NCI-H1436 (cell line): ENCODE data around the gene GPRIN2.
"Not testable (repeated sequence)": the region's sequence is repeated elsewhere in the genome, so short reads cannot be mapped to it uniquely, and the experiment has no call there.

Source experiments
- DNase-seq: peaks from one replicate; lab custom pipeline; 2025; lab: John Stamatoyannopoulos, UW

GPRIN2 gene

DNA sequence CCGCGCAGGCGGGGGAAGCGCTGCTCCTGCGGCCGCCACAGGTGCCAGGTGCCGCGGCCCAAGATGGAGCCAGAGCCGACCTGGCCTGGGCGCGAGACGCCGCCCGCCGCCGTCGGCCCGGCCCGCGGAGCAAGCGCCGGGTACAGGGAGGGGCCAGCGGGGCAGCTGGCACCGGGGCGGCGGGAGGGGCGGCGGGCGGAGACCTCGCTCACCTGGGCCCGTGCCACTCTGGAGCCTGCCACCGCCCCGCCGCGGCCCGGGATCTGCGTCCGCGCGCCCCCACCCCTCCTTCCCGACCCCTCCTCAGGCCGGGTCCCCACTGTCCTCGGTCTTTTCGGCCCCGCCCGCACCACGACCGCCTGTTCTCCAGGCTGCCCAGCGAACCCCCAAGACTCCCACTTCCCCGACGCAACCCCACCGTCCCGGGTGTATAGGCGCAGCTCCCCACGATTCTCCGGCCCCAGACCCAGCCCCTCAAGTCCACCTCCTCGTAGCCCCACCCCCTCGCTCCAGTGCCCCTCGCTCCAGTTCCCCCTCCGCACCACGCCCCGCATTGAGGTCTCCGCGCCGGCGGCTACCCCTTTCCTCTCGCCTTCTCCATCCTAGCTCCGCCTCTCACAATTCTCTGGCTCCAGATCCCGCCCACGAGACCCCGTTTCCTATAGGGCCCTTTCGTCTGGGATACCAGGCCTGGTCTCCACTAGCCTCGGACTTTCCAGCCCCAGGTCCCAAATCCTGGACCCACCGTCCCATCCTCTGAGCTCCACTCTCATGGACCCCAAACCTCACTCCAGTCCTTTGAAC, at the start of gene GPRIN2:
GPRIN2 (minus strand) TSS at position 144 of the 804 bp plus-strand sequence. CDS start 5,922 bp downstream, outside the sequence.
- DNase-seq: no peak

DNA sequence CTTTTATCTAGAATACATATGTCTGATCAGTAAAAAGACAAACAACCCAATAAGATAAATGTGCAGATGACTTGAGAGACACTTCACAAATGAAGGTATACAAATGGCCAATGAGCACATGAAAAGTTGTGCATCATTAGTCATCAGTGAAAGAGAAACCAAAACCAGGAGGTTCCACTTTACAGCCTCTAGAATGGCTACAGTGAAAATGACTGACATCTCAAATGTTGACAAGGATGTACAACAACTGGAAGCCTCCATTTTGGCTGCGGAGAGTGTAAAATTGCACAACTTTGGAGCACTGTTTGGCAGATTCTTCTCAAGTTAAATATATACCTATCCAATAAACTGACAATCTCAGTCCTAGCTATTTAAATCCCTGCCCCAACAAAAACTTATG, 44.1 kb upstream of the GPRIN2 start:
- not testable (repeated sequence) for DNase-seq

DNA sequence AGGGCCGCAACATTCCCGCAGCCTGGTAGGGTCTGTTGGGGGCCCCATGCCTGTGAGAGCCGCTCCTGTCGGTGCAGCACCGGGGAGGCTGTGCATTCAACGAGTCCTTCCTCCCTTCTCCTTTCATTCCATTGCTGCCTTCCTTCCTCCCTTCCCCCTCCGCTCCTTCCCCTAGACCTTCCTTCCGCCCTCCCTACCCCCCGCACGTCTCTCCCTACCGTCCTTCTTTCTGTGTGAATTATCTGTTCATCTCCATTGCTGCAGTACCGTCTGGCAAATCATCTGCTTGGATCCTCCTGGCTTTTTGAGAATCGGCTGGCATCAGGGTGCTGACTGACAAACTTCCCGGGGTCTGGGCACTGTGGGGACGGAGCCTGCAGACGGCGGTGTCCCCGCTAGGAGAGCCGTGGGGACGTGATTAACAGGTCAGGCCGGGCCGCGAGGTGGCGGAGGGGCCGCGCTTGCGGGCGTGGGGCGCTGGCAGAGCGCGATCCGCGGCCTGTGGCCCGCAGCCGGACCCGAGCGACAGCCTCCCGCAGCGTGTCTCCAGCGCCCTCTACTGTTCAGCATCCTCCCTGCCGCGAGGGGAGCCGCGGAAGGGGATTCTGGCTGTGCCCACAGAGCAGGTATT, 41.3 kb upstream of the GPRIN2 start:
- not testable (repeated sequence) for DNase-seq

DNA sequence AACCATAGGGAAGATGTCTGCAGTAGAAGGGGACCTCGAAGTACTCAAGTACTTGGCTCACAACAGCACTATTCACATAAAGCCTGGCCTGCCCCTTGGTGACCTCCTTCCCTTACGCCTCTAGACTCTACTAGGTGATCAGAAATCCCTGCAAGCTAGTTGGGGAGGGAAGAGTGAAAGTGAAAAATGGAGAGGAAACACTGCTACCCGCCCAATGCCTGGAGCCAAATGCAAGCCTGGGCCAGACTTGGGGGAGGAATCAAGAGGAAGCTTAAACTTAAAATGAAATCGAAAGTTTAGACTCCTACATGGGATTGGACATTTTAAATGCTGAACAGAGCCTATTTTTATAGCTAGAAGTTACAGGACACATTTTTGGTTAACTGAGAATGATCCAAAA, 40.1 kb upstream of the GPRIN2 start:
- not testable (repeated sequence) for DNase-seq

DNA sequence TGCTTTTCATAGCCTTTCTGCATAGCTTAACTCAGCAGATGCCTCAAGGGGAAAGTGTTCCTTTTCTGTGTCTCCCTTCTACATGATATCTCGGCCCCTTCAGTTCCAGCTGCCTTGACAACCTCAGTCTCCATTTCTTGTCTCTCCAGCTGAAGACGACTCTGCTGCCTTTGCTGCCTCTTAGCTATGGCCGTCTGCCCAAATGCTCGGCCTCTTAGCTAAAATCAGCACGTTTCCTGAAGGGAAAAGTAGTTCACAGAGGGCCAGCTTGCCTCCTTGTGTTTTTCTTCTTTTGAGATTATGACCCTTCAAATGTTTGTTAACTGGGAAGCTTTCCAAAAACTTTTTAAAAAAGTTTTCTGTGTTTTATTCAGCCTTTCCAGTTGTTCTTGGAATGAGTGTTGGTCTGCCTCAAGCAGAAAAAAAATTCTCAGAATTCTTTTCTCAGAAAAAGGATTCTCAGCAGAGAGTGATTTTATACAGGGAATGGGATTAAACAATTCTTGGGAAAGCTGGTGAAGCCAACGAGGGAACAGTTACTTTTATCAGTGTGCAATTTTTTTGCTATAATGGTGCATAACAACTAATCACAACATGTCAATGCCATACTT, 38.1 kb upstream of the GPRIN2 start:
- DNase-seq: not testable (repeated sequence)

DNA sequence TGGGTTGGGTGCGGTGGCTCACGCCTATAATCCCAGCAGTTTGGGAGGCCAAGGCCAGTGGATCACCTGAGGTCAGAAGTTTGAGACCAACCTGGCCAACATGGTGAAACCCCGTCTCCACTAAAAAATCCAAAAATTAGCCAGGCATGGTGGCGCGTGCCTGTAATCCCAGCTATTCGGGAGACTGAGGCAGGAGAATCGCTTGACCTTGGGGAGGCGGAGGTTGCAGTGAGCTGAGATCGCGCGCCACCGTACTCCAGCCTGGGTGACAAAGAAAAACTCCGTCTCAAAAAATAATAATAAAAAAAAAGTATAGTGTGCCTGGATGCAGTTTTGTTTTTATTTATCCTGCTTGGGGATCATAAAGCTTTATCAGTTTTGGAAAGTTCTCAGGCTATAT, 36.8 kb upstream of the GPRIN2 start:
- DNase-seq: not testable (repeated sequence)

DNA sequence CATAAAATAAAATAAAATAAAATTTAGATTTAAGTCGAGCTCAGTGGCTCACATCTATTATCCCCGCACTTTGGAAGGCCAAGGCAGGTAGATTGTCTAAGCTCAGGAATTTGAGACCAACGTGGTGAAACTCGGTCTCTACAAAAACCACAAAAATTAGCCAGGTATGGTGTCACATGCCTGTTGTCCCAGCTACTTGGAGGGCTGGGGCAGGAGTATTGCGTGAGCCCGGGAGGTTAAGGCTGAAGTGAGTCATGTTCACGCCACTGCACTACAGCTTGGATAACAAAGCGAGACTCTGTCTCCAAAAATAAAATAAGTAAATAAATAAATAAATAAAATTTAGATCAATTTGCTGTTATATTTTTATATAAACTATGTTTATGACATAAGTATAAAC, 34.6 kb upstream of the GPRIN2 start:
- DNase-seq: not testable (repeated sequence)

DNA sequence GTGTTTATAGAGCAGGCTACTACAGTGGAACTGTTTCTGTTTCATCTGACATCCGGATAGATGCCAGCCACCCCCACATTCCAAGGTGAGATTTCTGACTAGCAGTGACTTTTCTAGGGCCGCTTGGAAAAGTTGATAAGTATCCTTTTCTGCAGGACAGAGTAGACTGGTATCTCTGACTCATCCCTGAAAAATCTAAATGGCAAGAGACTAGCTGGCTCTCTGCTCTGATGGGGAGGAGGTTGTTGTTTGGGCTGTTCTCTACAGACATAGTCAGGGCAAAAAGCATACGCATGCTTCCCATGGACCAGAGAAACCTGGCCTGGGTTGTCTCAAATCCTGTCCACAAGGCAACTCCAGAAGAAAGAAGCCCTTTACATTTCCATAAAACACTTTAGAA, 33.1 kb upstream of the GPRIN2 start:
- not testable (repeated sequence) for DNase-seq

DNA sequence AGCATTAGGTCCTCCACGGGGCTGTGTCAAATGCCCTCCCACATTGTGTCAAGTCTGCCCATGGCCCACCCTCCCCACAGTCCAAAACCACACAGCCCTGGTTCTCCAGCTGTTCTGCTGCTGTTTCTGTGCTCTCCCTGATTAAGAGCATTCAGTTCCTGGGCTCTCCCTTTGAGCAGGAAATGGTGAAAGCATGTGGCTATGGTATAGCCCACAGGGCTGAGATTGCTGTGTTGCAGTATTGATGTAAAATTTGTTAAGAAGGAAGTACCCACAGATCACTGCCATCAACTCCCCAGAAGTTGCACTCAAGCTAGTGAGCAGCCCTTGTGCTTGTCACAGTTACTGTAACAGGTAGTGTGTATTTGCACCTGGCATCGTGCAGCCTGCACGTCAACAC, 31.8 kb upstream of the GPRIN2 start:
- DNase-seq: not testable (repeated sequence)

DNA sequence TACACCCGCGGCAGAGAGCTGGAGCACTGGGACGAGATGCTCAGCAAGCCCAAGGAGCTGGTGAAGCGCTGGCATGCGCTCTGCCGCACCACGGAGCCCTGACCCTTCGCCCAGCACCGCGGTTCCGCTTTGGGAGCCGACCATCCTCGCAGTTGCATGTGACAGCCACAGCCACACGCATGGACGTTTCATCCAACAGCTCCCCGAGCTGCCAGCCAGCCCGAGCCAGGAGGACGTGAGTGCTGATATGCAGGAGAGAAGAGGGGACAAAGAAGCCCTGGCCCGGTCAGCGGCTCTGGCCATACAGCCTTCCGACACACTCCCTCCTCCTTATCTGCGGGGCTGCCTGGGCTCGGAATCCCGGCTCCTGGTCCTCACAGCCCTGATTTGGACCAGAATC, 31.1 kb upstream of the GPRIN2 start:
- DNase-seq: not testable (repeated sequence)

DNA sequence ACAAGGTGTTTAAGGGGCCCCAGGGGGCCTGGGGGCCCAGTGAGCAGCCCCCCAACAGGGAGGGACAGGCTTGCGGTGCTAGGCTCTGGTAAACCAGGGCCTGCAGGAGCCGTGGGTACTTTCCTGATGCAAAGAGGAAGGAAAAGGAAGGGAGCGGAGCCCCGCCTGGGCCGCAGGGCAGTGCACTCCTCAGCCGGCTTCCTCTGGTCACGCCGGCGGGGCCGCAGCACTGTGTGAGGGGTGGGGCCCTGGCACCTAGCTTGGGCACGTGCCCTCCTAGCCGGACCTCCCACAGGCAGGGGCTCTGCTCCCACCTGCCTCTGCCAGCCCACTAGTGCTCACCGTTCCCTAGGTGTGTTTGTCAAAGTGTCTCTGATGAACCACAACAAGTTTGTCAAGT, 28.8 kb upstream of the GPRIN2 start:
- DNase-seq: not testable (repeated sequence)

DNA sequence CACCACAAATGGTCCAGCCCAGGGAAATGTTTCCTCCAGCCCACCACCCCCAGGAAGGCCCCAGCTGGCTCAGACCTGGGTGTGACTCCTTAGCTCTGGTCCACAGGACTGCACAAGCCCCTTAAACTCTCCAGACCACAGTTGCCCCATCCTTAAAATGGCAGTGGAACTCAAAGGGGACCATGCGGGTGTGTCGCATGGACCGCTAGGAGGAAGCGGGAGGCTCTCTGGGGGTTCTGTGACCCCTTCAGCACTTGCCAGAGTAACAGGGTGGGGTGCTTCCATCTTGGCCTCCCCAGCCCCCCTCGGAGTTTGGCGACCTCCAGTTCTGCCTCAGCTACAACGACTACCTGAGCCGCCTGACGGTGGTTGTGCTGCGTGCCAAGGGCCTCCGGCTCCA, 27.7 kb upstream of the GPRIN2 start:
- not testable (repeated sequence) for DNase-seq

DNA sequence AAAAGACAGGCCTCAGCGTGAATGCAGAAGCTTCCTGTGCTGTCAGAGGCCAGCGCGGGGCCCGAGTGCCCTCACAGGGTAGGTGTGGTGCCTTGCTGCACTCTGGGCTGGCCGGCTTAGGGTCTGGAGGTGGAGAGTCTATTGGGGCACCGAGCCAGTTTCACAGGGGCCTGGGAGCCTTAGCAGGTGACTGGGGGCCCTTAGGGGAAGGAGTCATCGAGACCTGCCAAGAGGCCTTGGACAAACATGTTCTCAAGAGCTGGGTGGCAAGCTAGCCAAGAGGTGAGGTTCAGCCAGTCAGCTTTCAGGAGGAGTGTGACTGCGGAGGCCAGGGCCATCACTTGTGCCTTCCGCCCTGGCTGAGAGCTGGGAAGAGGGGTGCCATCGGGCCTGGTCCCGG, 26.1 kb upstream of the GPRIN2 start:
- not testable (repeated sequence) for DNase-seq

DNA sequence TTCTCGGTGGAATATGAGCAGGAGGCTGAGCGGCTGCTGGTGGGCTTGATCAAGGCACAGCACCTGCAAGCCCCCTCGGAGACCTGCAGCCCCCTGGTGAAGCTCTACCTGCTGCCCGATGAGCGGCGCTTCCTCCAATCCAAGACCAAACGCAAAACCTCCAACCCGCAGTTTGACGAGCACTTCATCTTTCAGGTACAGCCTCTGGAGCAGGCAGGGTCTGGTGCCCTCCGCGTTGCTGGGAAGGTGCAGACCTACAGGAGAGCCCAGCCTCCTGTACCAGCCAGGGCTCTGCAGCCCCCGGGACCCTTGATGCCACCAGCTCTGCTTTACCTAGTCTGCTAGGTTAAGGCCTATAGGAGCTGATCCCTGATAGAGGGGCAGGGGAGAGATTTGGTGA, 25.5 kb upstream of the GPRIN2 start:
- not testable (repeated sequence) for DNase-seq

DNA sequence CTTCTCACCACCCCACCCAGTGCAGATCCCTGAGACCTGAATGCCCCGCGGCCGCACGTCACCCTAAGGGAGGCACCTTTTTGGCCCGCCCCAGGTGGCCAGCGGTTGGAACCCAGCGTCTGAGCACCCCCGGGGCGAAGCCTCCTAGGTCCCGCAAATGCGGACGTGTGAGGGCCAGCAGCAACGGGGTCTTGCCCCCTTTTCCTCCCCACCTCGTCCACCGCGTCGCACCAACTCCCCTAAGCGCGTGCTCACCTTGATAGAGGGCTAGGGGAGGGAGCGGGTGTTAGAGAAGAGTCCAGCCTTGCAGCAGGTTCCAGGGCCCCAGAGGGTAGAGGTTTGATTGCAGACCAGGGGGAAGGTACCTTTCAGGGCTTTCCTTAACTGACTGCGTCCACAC, 22.9 kb upstream of the GPRIN2 start:
- DNase-seq: not testable (repeated sequence)

DNA sequence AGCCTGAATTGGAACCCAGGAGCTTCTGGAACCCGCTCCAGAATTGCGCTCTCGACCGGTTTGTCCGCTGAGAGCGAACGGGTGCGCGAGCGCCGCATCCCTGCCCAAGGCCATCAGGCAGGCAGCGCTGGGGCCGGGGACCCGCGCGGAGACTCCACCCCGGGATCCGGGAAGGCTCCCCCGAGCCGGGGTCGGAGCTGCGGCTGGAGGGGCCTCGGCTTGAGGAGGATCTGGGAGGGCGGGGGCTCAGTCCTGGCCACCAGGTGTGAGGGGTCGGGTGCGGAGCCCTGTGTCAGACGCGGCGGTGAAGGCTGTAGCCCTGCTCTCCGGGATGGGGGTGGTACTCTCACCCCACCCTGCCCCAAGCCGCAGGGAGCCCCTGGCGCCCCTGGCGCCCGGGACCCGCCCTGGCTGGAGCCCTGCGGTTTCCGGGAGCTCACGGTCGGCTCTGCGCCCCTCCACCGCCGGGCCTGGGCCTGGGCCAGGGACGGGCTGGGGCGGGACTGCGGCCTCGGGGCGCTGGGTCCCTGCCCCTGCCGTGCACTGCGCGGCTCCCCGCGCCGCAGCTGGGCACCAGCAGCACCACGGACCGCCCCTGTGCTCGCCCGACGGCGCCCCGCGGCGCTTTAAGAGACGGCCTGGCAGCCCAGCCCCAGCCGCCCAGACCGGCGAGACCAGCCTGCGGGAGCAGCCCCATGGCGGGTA, 22.2 kb upstream of the GPRIN2 start, which contains the start of gene SYT15:
SYT15 (plus strand) TSS at position 655 of the 705 bp plus-strand sequence; CDS start at position 696, 41 bp downstream.
- DNase-seq: not testable (repeated sequence)

DNA sequence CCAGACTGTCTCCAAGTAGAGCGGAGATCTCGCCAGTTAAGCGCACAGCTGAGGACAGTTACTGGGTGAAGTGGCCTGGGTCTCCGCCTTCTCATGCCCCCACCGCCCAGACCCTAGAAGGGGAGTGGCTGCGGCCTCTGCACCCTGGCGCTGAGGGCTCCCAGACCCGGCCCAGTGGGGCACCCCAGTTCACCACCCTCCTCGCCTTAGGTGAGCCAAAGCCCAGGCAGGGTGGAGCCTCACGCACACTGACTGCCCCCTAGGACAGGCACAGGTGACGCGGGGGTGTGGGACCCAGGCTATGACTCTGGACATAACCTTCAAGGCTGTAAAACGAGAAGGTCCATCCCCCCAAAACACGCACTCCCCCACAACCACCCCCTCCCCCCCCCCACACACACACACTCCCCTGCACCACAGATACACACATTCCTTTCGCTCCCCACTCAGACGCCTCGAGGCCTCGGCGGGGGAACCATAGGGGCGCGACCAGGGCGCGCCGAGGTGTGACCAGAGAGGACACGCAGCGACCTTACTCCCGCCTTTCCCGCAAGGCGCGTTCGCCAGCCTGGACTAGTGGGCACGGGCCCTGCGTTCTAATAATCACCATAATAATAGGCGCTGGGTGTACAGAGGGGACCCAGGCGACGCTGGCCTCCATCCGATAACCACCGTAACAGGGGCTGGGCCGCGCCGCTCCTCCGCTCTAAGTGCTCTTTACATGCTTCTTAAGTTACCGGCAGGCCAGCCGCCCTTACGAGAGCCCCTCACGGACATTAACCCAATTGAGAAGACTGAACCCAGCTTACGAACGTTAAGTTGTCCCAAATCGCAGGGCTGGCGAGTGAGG, 21.4 kb upstream of the GPRIN2 start:
- DNase-seq: not testable (repeated sequence)

DNA sequence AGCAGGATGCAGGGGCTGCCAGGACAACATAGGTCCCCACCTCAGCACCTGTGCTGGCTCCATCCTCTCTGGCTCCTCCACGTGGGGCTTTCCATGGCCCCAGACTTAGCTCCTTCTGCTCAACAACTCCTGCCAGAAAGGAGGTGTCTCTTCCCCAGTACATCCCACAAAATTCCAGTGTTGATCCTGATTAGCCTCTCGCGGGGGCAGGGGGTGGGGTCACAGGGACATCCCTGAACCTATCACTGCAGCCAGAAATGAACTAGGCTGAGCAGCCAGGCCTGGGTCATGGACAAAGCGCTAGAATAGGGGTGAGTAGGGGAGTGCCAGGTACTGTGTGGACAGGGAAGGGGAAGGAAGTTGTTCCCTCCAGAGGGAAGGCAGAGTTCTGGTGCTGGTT, 17.4 kb upstream of the GPRIN2 start:
- not testable (repeated sequence) for DNase-seq

DNA sequence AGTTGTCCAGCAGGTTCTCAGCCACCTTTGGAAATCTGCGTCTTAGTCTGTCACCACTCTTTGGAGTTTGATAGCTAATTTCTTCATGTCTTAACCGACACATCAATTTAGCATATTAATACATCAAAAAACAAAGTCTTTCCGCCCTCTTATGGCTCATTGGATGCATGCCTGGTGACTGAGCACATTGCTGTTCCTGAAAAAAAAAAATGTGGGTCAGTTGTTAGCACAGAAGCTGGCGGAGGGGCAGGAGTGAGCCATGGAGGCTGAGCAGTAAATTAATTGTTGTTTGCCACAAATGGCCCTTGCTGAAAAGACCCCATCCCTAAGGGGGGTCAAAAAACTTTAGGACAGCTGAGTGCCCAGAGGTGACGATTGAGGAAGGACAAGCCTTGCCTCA, 16.9 kb upstream of the GPRIN2 start:
- DNase-seq: not testable (repeated sequence)

DNA sequence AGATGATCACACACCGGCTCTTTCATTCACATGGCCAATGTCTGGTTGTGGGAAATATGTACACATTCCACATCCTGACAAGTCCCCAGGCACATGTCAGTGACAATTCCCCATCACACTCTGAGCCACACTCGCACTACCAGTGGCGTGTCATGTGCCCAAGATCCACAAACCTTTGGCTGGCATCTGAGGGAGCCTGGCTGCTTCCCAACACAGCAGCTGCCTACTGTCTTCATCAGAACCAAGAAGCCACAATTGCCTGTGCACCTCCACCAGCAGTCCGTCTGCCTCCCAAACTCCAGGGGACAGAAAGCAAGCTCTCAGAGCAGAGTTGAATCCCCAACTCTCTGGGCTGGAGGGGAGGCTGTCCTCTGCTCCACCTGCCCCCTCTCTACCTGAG, 16.3 kb upstream of the GPRIN2 start:
- not testable (repeated sequence) for DNase-seq

DNA sequence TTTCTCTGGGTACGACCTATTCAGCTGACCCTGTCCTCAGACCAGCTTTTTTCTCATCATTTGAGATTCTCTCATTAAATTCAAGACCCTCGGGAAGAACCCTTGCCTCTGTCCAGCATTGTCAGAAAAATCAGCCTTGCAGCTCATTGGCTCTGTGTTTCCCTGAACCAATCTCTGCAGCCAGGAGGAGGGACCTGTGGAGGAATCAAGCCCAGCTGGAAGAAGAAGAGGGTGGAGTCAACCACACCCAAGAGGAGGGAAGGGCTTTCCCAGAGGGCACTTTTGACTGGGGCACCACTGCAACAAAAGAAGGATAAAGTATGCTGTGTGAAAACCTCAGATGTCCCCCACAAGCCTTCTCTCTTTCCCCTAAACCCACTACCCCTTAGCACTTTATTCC, 14.2 kb upstream of the GPRIN2 start:
- DNase-seq: not testable (repeated sequence)
